Skeletal muscle tissue (tissue), 4 donors: ENCODE data around the gene RETREG1. TPM values are rescaled to one million over a fixed set of nuclear protein-coding genes. Genes with fewer than 3 reads are reported as not detected.
"Not testable (repeated sequence)": the region's sequence is repeated elsewhere in the genome, so short reads cannot be mapped to it uniquely, and the experiment has no call there.

Experiments
- H3K27ac ChIP-seq: one replicate; pipeline ENCODE4 v1.7.0; 2013; ENCODE audit warnings: mild to moderate bottlenecking, low read depth, low read length, inconsistent platforms
- H3K27me3 ChIP-seq, 3 donors: one replicate each; pipeline ENCODE4 v1.7.0; 2013; ENCODE audit warnings: low read length in 3 of 3; ENCODE audit not compliant: control insufficient read depth in 3 of 3, insufficient read depth in 3 of 3
- H3K36me3 ChIP-seq, 3 donors: one replicate each; pipeline ENCODE4 v1.7.0; 2013; ENCODE audit warnings: low read length in 3 of 3; ENCODE audit not compliant: control insufficient read depth in 3 of 3, insufficient read depth in 3 of 3
- H3K4me1 ChIP-seq, 3 donors: one replicate each; pipeline ENCODE4 v1.7.0; 2013; ENCODE audit warnings: low read length in 3 of 3, mild to moderate bottlenecking in 3 of 3; ENCODE audit not compliant: control insufficient read depth in 3 of 3, insufficient read depth in 3 of 3
- H3K4me3 ChIP-seq, 3 donors: one replicate each; pipeline ENCODE4 v1.7.0; 2013; ENCODE audit warnings: low read length in 3 of 3
- H3K9ac ChIP-seq, 3 donors: one replicate each; pipeline ENCODE4 v1.7.0; 2013; ENCODE audit warnings: low read length in 3 of 3, mild to moderate bottlenecking in 3 of 3, moderate library complexity in 2 of 3, low read depth in 1 of 3
- H3K9me3 ChIP-seq, 3 donors: one replicate each; pipeline ENCODE4 v1.7.0; 2013; ENCODE audit warnings: low read length in 3 of 3; ENCODE audit not compliant: control insufficient read depth in 3 of 3
- total RNA-seq: library from RNA; depleted of rRNA; stranded (reverse); fragments of >200 nt; gene quantifications from one replicate; pipeline ENCODE4 v1.2.3, GENCODE V29; 2014
- donor health status: Osteomylitis.

Gene RETREG1
- total RNA-seq, 1 donor from 2014 or later: 61.1 TPM

DNA sequence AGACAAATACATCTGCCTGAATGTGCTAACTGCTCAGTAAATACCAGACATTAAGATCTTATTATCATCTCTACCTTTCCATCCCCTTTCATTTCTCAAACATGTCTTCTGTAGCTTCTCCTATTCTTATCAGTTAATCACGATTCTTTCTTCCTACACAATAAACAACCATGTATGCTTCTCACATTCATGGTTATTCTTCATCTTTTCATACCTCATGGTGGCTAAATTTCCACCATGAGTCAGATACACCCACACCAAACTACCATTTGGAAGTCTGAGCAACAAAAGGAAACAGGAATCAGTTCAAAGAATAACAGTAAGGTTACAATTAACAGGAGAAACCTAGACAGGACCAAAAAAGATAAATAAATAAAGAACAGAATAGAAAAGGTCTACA lies 158.9 kb downstream of the RETREG1 start:
- Histone ChIP-seq H3K4me1 (peaks cover 26 to 51% (median 40%) of the 10 kb centered on the region in 3 donors), H3K4me3 (no peak overlapping the region), H3K27ac (no peak overlapping the region), H3K36me3 (peaks cover 6 to 40% (median 36%) of the 10 kb centered on the region in 3 donors), H3K27me3 (no peaks in the 10 kb centered on the region), H3K9me3 (no peaks in the 10 kb centered on the region), H3K9ac (peak overlapping the region in 1 of 3 donors; percentile 18)

DNA sequence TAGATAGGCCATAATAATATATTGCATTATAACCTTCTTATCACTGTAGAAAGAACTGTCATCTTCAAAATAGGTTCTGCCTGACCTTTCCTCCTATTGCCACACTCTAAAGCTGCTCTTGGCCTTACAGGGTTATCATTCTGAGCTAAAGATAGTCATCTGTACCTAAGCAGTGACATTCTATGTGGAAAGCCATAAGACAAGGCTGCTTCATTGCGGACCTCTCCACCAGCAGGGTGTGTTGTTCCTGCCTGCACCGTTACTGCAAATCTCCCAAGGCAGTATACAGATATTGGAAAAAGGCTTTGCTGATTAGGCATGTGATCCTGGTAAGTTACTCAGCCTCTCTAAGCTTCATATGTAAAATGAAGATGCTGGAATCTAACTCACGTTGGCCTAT lies 159.3 kb downstream of the RETREG1 start:
- H3K27me3 ChIP-seq: no peaks in the 10 kb centered on the region
- peaks cover 2 to 40% (median 36%) of the 10 kb centered on the region in 3 donors for H3K36me3 ChIP-seq
- H3K27ac ChIP-seq: no peak overlapping the region
- H3K9me3 ChIP-seq: no peaks in the 10 kb centered on the region
- peaks cover 26 to 47% (median 36%) of the 10 kb centered on the region in 3 donors for H3K4me1 ChIP-seq
- H3K9ac ChIP-seq: peak overlapping the region in 1 of 3 donors; percentile 18
- no peak overlapping the region for H3K4me3 ChIP-seq

DNA sequence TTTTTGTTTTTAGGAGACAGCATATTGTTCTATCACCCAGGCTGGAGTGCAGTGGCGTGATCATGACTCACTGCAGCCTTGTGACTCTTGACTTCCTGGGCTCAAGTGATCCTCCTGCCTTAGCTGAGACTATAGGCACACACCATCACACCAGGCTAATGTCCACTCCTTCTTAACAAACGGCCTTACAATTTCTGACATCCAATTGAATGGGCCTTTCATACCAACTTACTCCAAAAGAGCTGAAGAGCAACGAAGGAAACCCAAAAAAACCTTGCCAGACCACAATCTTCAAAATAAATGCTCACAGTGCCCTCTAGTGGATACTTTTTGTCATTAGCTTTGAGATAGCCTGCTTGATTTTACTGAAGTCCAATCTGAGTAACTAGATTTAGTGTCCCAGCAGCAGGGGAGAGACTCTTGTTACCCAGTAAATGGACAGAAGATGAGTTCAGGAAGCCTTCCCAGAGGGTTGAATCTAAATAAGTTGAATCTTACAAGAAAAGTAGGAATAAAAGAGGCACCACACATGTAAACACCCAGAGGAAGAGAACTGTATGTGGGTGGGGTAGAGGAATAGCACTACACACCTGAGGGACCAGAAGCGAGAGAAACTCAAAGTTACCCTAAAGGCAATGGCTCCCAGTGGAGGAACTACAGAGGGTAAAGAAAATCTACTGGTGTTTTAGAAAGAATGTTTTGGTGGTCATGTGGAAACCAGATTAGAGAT lies 160.5 kb downstream of the RETREG1 start:
- Histone ChIP-seq H3K9ac (no peak overlapping the region), H3K27me3 (no peaks in the 10 kb centered on the region), H3K9me3 (no peaks in the 10 kb centered on the region), H3K36me3 (peaks cover 4 to 38% (median 35%) of the 10 kb centered on the region in 3 donors), H3K4me1 (peaks cover 18 to 36% (median 25%) of the 10 kb centered on the region in 3 donors), H3K4me3 (peak overlapping the region in 1 of 3 donors; percentile 24), H3K27ac (peak overlapping the region; percentile 29)

GRCh38 chr5:16455668-16456067 lies 161.1 kb downstream of the RETREG1 start:
- peaks cover 10 to 38% (median 35%) of the 10 kb centered on the region in 3 donors for H3K36me3 ChIP-seq
- no peak overlapping the region for H3K9ac ChIP-seq
- H3K27ac ChIP-seq: peak overlapping the region; percentile 29

DNA sequence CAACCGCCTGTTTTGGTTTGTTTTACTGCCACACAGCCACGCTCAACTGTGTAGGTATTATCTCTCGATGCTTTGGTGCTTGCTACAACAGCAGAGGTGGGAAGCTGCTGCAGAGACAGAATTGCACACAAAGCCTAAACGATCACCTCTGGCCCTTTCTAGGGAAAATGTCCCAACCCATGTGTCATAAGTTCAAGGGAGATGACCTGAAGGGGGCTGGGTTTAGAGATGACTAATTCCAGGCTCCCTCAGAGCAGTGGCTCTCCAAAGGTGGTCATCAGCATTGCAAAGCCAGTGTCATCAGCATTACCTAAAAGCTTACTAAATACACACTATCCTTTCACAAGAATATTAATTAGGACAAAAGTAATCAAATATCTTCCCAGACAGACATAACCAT lies 162.1 kb downstream of the RETREG1 start:
- Histone ChIP-seq H3K4me3 (no peak overlapping the region), H3K9ac (no peak overlapping the region), H3K27ac (no peak overlapping the region), H3K36me3 (peaks cover 17 to 47% (median 45%) of the 10 kb centered on the region in 3 donors), H3K9me3 (no peaks in the 10 kb centered on the region), H3K27me3 (no peaks in the 10 kb centered on the region), H3K4me1 (peaks cover 12 to 30% (median 24%) of the 10 kb centered on the region in 3 donors)

More at GRCh38 chr5:16455668-16456067, 161.1 kb downstream of the RETREG1 start:
- no peaks in the 10 kb centered on the region for H3K27me3 ChIP-seq
- peak overlapping the region in 1 of 3 donors; percentile 24 for H3K4me3 ChIP-seq
- H3K9me3 ChIP-seq: no peaks in the 10 kb centered on the region
- H3K4me1 ChIP-seq: peaks cover 14 to 32% (median 24%) of the 10 kb centered on the region in 3 donors

DNA sequence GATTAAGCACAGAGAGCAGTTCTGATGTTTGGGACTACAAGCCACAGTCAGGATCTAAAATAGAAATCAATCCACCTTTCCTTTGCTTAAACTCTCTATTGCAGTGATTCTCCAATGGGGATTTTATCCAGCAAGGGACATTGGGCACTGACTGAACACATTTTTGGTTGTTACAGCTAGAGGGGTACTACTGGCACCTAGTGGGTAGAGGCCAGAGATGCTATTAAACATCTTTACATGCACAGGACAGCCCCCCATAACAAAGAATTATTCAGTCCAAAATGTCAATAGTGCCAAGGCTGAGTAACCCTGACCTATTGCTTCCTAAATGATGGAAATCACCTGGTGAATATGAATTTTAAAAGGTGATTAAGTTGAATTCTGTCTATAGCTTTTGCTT lies 163.2 kb downstream of the RETREG1 start:
- no peak overlapping the region for H3K9ac ChIP-seq
- peaks cover 11 to 26% (median 19%) of the 10 kb centered on the region in 3 donors for H3K4me1 ChIP-seq
- no peaks in the 10 kb centered on the region for H3K9me3 ChIP-seq
- no peak overlapping the region for H3K4me3 ChIP-seq
- H3K36me3 ChIP-seq: peaks cover 23 to 57% (median 48%) of the 10 kb centered on the region in 3 donors
- no peaks in the 10 kb centered on the region for H3K27me3 ChIP-seq
- no peak overlapping the region for H3K27ac ChIP-seq

GRCh38 chr5:16450163-16450562 lies 166.6 kb downstream of the RETREG1 start:
- H3K36me3 ChIP-seq: peaks cover 29 to 51% (median 48%) of the 10 kb centered on the region in 3 donors
- no peaks in the 10 kb centered on the region for H3K27me3 ChIP-seq
- H3K4me3 ChIP-seq: no peak overlapping the region
- no peaks in the 10 kb centered on the region for H3K9me3 ChIP-seq
- H3K9ac ChIP-seq: no peak overlapping the region
- H3K27ac ChIP-seq: no peak overlapping the region
- H3K4me1 ChIP-seq: no peaks in the 10 kb centered on the region

- H3K27ac ChIP-seq: no peak overlapping the region
- no peaks in the 10 kb centered on the region for H3K27me3 ChIP-seq
- H3K9ac ChIP-seq: no peak overlapping the region
- no peaks in the 10 kb centered on the region for H3K4me1 ChIP-seq
- no peaks in the 10 kb centered on the region for H3K9me3 ChIP-seq
- H3K4me3 ChIP-seq: no peak overlapping the region
- peaks cover 29 to 38% (median 36%) of the 10 kb centered on the region in 3 donors for H3K36me3 ChIP-seq
Measured at GRCh38 chr5:16446993-16447392, 169.8 kb downstream of the RETREG1 start.

DNA sequence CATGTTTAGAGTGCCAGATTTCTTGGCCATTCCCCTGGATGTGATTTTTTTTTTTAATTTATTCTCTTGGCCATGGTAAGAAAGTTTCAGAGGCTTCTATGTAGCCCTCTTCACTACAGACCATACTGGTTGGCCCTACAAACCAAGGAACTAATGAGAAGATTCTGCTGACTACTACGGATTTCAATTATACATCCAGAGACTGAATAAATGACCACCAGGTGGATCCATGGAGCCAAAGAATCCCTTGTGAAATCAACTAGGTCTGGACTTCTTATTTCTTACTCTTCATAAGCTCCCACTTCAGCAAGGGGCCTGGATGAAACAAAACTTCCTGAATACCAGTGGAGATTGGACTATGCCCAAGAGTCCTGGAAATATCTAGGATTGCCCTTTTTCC lies 178.8 kb downstream of the RETREG1 start:
- H3K27me3 ChIP-seq: peaks cover 0 to 2% (median 0%) of the 10 kb centered on the region in 3 donors
- no peaks in the 10 kb centered on the region for H3K9me3 ChIP-seq
- H3K4me3 ChIP-seq: no peak overlapping the region
- no peaks in the 10 kb centered on the region for H3K36me3 ChIP-seq
- H3K4me1 ChIP-seq: no peaks in the 10 kb centered on the region
- H3K27ac ChIP-seq: no peak overlapping the region
- H3K9ac ChIP-seq: no peak overlapping the region

DNA sequence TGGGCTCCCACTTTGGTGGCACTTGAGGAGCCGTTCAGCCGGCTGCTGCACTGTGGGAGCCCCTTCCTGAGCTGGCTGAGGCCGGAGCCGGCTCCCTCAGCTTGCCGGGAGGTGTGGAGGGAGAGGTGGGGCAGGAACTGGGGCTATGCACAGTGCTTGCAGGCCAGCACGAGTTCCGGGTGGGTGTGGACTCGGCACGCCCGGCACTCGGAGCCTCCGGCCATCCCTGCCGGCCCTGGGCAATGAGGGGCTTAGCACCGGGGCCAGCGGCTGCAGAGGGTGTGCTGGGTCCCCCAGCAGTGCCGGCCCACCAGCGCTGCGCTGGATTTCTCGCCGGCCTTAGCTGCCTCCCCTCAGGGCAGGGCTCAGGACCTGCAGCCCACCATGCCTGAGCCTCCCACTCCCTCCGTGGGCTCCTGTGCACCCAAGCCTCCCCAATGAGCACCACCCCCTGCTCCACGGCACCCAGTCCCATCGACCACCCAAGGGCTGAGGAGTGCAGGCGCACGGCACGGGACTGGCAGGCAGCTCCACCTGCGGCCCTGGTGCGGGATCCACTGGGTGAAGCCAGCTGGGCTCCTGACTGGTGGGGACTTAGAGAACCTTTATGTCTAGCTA lies 180.6 kb downstream of the RETREG1 start:
- not testable (repeated sequence) for H3K4me1 ChIP-seq, H3K27me3 ChIP-seq, H3K36me3 ChIP-seq, H3K4me3 ChIP-seq, H3K27ac ChIP-seq, H3K9ac ChIP-seq, H3K9me3 ChIP-seq
